IMR-90 (cell line): ENCODE data around the gene IFT52. TPM values are rescaled to one million over a fixed set of nuclear protein-coding genes. Genes with fewer than 3 reads are reported as not detected.

Source experiments
- ATAC-seq: fragments of 200-7000 bp; cut with Tn5 transposase; 2 replicates; pipeline ENCODE4 v1.9.1; 2020; ENCODE audit warnings: low read depth, mild to moderate bottlenecking, moderate library complexity
- BruUV-seq: library from RNA; stranded (reverse); fragments of 400-500 nt; replicated peaks from 2 replicates; lab custom pipeline; 2021; lab: Mats Ljungman, UMichigan
- CTCF ChIA-PET: fragments of 300-600 bp; formaldehyde crosslinking; extraction: SDS; loops from one replicate; lab custom pipeline; 2021; ENCODE audit warnings: antibody characterized with exemption; lab: Yijun Ruan, JAX
- POLR2A ChIA-PET: fragments of 300-600 bp; sonication (Branson Sonifier 250); formaldehyde crosslinking; loops from one replicate; lab custom pipeline; 2022; ENCODE audit warnings: antibody characterized with exemption; ENCODE audit not compliant: unreplicated experiment; lab: Charles Lee
- DNase-seq: peaks from one replicate; pipeline ENCODE4 v3.0.0; 2013
- H2AFZ ChIP-seq: replicated peaks from 2 replicates; pipeline ENCODE3; 2013; ENCODE audit warnings: low read length, mild to moderate bottlenecking; ENCODE audit not compliant: poor library complexity
- H2AK5ac ChIP-seq: 2 replicates; pipeline ENCODE4 v1.6.1; 2013; ENCODE audit warnings: low read depth, low read length, inconsistent platforms
- H2AK9ac ChIP-seq: replicated peaks from 2 replicates; pipeline ENCODE3; 2013; ENCODE audit warnings: mild to moderate bottlenecking, low read depth, low read length, moderate library complexity; ENCODE audit not compliant: poor library complexity
- H2BK120ac ChIP-seq: 2 replicates; pipeline ENCODE4 v1.6.1; 2013; ENCODE audit warnings: low read depth, low read length, inconsistent platforms
- H2BK15ac ChIP-seq: 3 replicates; pipeline ENCODE4 v1.6.1; 2013; ENCODE audit warnings: low read depth, low read length, inconsistent platforms
- H2BK20ac ChIP-seq: 2 replicates; pipeline ENCODE4 v1.6.1; 2013; ENCODE audit warnings: low read depth, mild to moderate bottlenecking, inconsistent platforms, low read length, moderate library complexity
- H2BK5ac ChIP-seq: 2 replicates; pipeline ENCODE4 v1.6.1; 2013; ENCODE audit warnings: mild to moderate bottlenecking, low read depth, low read length, inconsistent platforms; ENCODE audit not compliant: poor library complexity, severe bottlenecking
- H3K14ac ChIP-seq: replicated peaks from 2 replicates; pipeline ENCODE4 v1.6.1; 2013; ENCODE audit warnings: low read depth, low read length, inconsistent platforms
- H3K18ac ChIP-seq: 2 replicates; pipeline ENCODE4 v1.6.1; 2013; ENCODE audit warnings: low read depth, low read length, control low read depth
- H3K23ac ChIP-seq: 2 replicates; pipeline ENCODE4 v1.6.1; 2013; ENCODE audit warnings: low read depth, low read length, inconsistent platforms
- H3K27ac ChIP-seq: 2 replicates; pipeline ENCODE4 v1.5.1; 2013; ENCODE audit warnings: mild to moderate bottlenecking, control low read depth, low read length; ENCODE audit not compliant: insufficient read depth
- H3K27me3 ChIP-seq: 2 replicates; pipeline ENCODE4 v1.6.1; 2013; ENCODE audit warnings: low read length; ENCODE audit not compliant: control insufficient read depth, insufficient read depth
- H3K36me3 ChIP-seq: 2 replicates; pipeline ENCODE4 v1.6.1; 2013; ENCODE audit warnings: low read length, mixed read lengths; ENCODE audit not compliant: control insufficient read depth, insufficient read depth
- H3K4ac ChIP-seq: 2 replicates; pipeline ENCODE4 v1.6.1; 2013; ENCODE audit warnings: low read depth, low read length, inconsistent platforms
- H3K4me1 ChIP-seq: 2 replicates; pipeline ENCODE4 v1.6.1; 2013; ENCODE audit warnings: low read length, mixed read lengths; ENCODE audit not compliant: control insufficient read depth, insufficient read depth
- H3K4me2 ChIP-seq: 2 replicates; pipeline ENCODE4 v1.6.1; 2013; ENCODE audit warnings: low read depth, mild to moderate bottlenecking, control low read depth, low read length, moderate library complexity
- H3K4me3 ChIP-seq: 2 replicates; pipeline ENCODE4 v1.5.1; 2013; ENCODE audit warnings: low read depth, mild to moderate bottlenecking, control low read depth, low read length, moderate library complexity; ENCODE audit not compliant: insufficient read depth
- H3K56ac ChIP-seq: 2 replicates; pipeline ENCODE4 v1.6.1; 2013; ENCODE audit warnings: low read length, inconsistent platforms; ENCODE audit not compliant: insufficient read depth; ENCODE audit errors: extremely low read depth
- H3K79me1 ChIP-seq, 2 experiments: 2 replicates each; pipeline ENCODE4 v1.6.1; 2013; ENCODE audit warnings: low read length in 2 of 2, inconsistent platforms in 1 of 2, low read depth in 1 of 2
- H3K9ac ChIP-seq: 2 replicates; pipeline ENCODE4 v1.6.1; 2013; ENCODE audit warnings: low read depth, low read length, control low read depth
- H3K9me1 ChIP-seq: 2 replicates; pipeline ENCODE4 v1.6.1; 2013; ENCODE audit warnings: low read length, inconsistent platforms; ENCODE audit not compliant: insufficient read depth
- H3K9me3 ChIP-seq: 2 replicates; pipeline ENCODE4 v1.6.1; 2013; ENCODE audit warnings: low read length; ENCODE audit not compliant: control insufficient read depth, insufficient read depth
- H4K20me1 ChIP-seq: 2 replicates; pipeline ENCODE4 v1.6.1; 2013; ENCODE audit warnings: low read length, inconsistent platforms; ENCODE audit not compliant: insufficient read depth
- H4K5ac ChIP-seq: 2 replicates; pipeline ENCODE4 v1.6.1; 2013; ENCODE audit warnings: mild to moderate bottlenecking, low read depth, low read length, control low read depth
- H4K8ac ChIP-seq, 2 experiments: 2 replicates each; pipeline ENCODE4 v1.6.1; 2013; ENCODE audit warnings: low read depth in 2 of 2, low read length in 2 of 2, control low read depth in 1 of 2, inconsistent platforms in 1 of 2
- H4K91ac ChIP-seq: 2 replicates; pipeline ENCODE4 v1.6.1; 2013; ENCODE audit warnings: low read depth, low read length, inconsistent platforms; ENCODE audit not compliant: insufficient read depth
- BHLHE40 ChIP-seq: fragments of 150-350 bp; IDR thresholded peaks from 2 replicates; pipeline ENCODE4 v1.6.1; 2016; ENCODE audit warnings: mild to moderate bottlenecking, low read depth, low read length
- CEBPB ChIP-seq: IDR thresholded peaks from 2 replicates; pipeline ENCODE4 v1.6.1; 2012; ENCODE audit warnings: low read depth, low read length, improper control_type of control experiment
- CHD1 ChIP-seq: IDR thresholded peaks from 2 replicates; pipeline ENCODE4 v1.6.1; 2012; ENCODE audit warnings: low read depth, low read length, improper control_type of control experiment
- CTCF ChIP-seq: conservative IDR thresholded peaks from 2 replicates; pipeline ENCODE4 v1.5.1; 2012; ENCODE audit warnings: mild to moderate bottlenecking, low read depth, low read length, improper control_type of control experiment
- MAFK ChIP-seq: IDR thresholded peaks from 2 replicates; pipeline ENCODE4 v1.6.1; 2012; ENCODE audit warnings: low read depth, low read length, improper control_type of control experiment
- MAZ ChIP-seq: IDR thresholded peaks from 2 replicates; pipeline ENCODE4 v1.6.1; 2012; ENCODE audit warnings: low read depth, mild to moderate bottlenecking, low read length, improper control_type of control experiment, moderate library complexity, borderline replicate concordance
- MXI1 ChIP-seq: IDR thresholded peaks from 2 replicates; pipeline ENCODE4 v1.6.1; 2012; ENCODE audit warnings: low read depth, mild to moderate bottlenecking, low read length, moderate library complexity, borderline replicate concordance
- POLR2A ChIP-seq: IDR thresholded peaks from 2 replicates; pipeline ENCODE4 v1.6.1; 2012; ENCODE audit warnings: mild to moderate bottlenecking, low read depth, low read length
- RAD21 ChIP-seq: IDR thresholded peaks from 2 replicates; pipeline ENCODE4 v1.6.1; 2012; ENCODE audit warnings: low read length, improper control_type of control experiment
- SMC3 ChIP-seq: fragments of 150-350 bp; IDR thresholded peaks from 2 replicates; pipeline ENCODE4 v1.6.1; 2016; ENCODE audit warnings: low read depth, mild to moderate bottlenecking, antibody characterized with exemption, low read length, moderate library complexity
- WGBS, 2 experiments: methylation state at CpG; one replicate each; pipeline versions ENCODE4 v1.1.5 to v1.1.7; 2013; ENCODE audit warnings: missing lambda C conversion rate in 2 of 2; ENCODE audit not compliant: insufficient read length in 1 of 2; ENCODE audit errors: extremely low coverage in 2 of 2; 5-methylcytosine and 5-hydroxymethylcytosine counted together
- dilution Hi-C: fragments of 300-500 bp; cut with HindIII; formaldehyde crosslinking; loops from one replicate; pipeline ENCODE4 v1.14.3; 2018; ENCODE audit warnings: low sequenced_read_pairs; ENCODE audit not compliant: unreplicated experiment
- in situ Hi-C: fragments of 300-500 bp; cut with MboI; formaldehyde crosslinking; loops from 3 replicates; pipeline ENCODE4 v1.14.3; 2019; ENCODE audit warnings: low sequenced_read_pairs, inconsistent platforms, mixed read lengths
- intact Hi-C: fragments of 100-400 bp; cut with micrococcal nuclease; formaldehyde crosslinking; loops from 2 replicates; pipeline ENCODE4 v1.10.0; 2022
- polyA plus RNA-seq, 3 experiments: library from polyadenylated mRNA; depleted of rRNA; stranded (reverse); fragments of >200 nt; gene quantifications; 2 replicates each; pipeline ENCODE4 v1.2.3, GENCODE V29; 2012; ENCODE audit warnings: low replicate concordance in 1 of 3
- total RNA-seq: library from RNA; depleted of rRNA; stranded (reverse); fragments of >200 nt; gene quantifications from 2 replicates; pipeline ENCODE4 v1.2.3, GENCODE V29; 2012

Gene IFT52
- total and polyA plus RNA-seq, 2 of the 4 experiments (the other 2 are of a cell fraction) = 31.2 to 55.6 TPM

GRCh38 chr20:43666376-43667328 lies 75.9 kb downstream of the IFT52 start, which contains the start of gene MYBL2 (continued):
- TF ChIP-seq CHD1 (no peak), SMC3 (no peak)

- H3K9me3 ChIP-seq = no peaks in the 10 kb centered on the region
- H3K9me1 ChIP-seq = peaks cover 14% of the 10 kb centered on the region
- CTCF ChIA-PET = no interaction called here
- 0% methylated on average over 13 of the region's 34 CpGs; no CpG with 5 or more reads in 1 of the 2 experiments for WGBS, 2 experiments
- H2AFZ ChIP-seq = peak overlapping the region; percentile 82
- no peak overlapping the region for H3K18ac ChIP-seq
- peak; percentile 3; the same call in 1 of the 2 replicates for ATAC-seq
- H2AK5ac ChIP-seq = peak overlapping the region; percentile 56; the same call in 1 of the 2 replicates
- 0 out of 2 replicates have a peak overlapping the region, but pooled peaks have one; percentile 59 for H3K23ac ChIP-seq
- in situ Hi-C loops = no loop called here
- no peak overlapping the region for H4K5ac ChIP-seq
- dilution Hi-C loops = no loop called here
- peak overlapping the region; percentile 4; the same call in 1 of the 2 replicates for H3K27ac ChIP-seq
- peak overlapping the region; percentile 33; the same call in 1 of the 2 replicates for H3K9ac ChIP-seq
- no peak overlapping the region for H3K4ac ChIP-seq
- no peak overlapping the region for H4K91ac ChIP-seq
- peak overlapping the region; percentile 26; the same call in 1 of the 2 replicates for H3K4me3 ChIP-seq
- H2BK5ac ChIP-seq = no peak overlapping the region
- H2BK120ac ChIP-seq = no peak overlapping the region
- no peak overlapping the region for H3K56ac ChIP-seq
- no peak for DNase-seq
- no peak overlapping the region for H3K14ac ChIP-seq
- POLR2A ChIA-PET = interaction anchor here (0.6 kb wide), 1 partner anchor 210 kb away, joined by 8 read pairs; no protein-coding TSS in a partner anchor
- H3K27me3 ChIP-seq = peaks cover 3% of the 10 kb centered on the region; the same call in 1 of the 2 replicates
- H2BK20ac ChIP-seq = no peak overlapping the region
- H2BK15ac ChIP-seq = no peak overlapping the region
- peak overlapping the region; percentile 55 for H3K4me2 ChIP-seq
- TF ChIP-seq CHD1 = no peak
- TF ChIP-seq BHLHE40 = no peak
- no peak for TF ChIP-seq CEBPB
- no peak for TF ChIP-seq POLR2A
- no peak for TF ChIP-seq CTCF
- TF ChIP-seq RAD21 = no peak
- no peak for TF ChIP-seq MAZ
- no peak for TF ChIP-seq MAFK
- TF ChIP-seq MXI1 = no peak
- peaks cover 19 to 32% of the 10 kb centered on the region in 2 experiments for H3K79me1 ChIP-seq
- H4K8ac ChIP-seq = no peak overlapping the region
- H3K4me1 ChIP-seq = peaks cover 1% of the 10 kb centered on the region; the same call in 1 of the 2 replicates
- intact Hi-C loops = no loop called here
- peaks cover 4% of the 10 kb centered on the region for H4K20me1 ChIP-seq
- H3K36me3 ChIP-seq = no peaks in the 10 kb centered on the region
- peak overlapping the region; percentile 72 for H2AK9ac ChIP-seq
- no TSS peak for BruUV-seq
Observed at GRCh38 chr20:43667341-43668132, 76.8 kb downstream of the IFT52 start.
